AG09309 (cell line): ENCODE data around the gene SMTNL2.

Experiments
- DNase-seq: peaks from one replicate; pipeline ENCODE4 v3.0.0-alpha.2; 2010; ENCODE audit warnings: low read depth
- H3K4me3 ChIP-seq: 2 replicates; pipeline ENCODE4 v1.5.1; 2011; ENCODE audit warnings: mild to moderate bottlenecking, low read depth, low read length, moderate library complexity; ENCODE audit not compliant: control insufficient read depth
- TF ChIP-seq, protein P1 (sequence below): IDR thresholded peaks from 2 replicates; pipeline ENCODE4 v1.5.1; 2011; ENCODE audit warnings: mild to moderate bottlenecking, low read depth, low read length, inconsistent platforms; ENCODE audit not compliant: insufficient read depth, control insufficient read depth; ENCODE audit errors: missing control alignments

SMTNL2 gene

DNA sequence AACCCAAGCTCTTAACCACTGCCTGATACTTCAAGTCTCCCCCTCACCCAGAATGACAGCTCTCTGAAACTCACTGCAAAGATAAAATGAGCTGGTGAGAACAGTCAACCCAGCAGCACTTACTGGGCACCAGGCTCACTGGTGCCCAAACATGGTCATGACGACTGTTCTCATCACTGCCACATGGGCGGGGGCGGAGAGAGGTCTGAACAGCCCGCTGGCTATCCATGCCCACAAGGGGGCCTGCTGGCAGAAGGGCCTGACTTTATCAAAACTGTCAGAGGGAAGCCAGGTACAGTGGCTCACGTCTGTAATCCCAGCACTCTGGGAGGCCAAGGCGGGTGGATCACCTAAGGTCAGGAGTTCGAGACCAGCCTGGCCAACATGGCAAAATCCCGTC lies 33.2 kb upstream of the SMTNL2 start:
- H3K4me3 ChIP-seq, result no peak overlapping the region
- TF ChIP-seq, protein P1, sequence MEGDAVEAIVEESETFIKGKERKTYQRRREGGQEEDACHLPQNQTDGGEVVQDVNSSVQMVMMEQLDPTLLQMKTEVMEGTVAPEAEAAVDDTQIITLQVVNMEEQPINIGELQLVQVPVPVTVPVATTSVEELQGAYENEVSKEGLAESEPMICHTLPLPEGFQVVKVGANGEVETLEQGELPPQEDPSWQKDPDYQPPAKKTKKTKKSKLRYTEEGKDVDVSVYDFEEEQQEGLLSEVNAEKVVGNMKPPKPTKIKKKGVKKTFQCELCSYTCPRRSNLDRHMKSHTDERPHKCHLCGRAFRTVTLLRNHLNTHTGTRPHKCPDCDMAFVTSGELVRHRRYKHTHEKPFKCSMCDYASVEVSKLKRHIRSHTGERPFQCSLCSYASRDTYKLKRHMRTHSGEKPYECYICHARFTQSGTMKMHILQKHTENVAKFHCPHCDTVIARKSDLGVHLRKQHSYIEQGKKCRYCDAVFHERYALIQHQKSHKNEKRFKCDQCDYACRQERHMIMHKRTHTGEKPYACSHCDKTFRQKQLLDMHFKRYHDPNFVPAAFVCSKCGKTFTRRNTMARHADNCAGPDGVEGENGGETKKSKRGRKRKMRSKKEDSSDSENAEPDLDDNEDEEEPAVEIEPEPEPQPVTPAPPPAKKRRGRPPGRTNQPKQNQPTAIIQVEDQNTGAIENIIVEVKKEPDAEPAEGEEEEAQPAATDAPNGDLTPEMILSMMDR, result peak; percentile 4
- DNase-seq, result no peak

DNA sequence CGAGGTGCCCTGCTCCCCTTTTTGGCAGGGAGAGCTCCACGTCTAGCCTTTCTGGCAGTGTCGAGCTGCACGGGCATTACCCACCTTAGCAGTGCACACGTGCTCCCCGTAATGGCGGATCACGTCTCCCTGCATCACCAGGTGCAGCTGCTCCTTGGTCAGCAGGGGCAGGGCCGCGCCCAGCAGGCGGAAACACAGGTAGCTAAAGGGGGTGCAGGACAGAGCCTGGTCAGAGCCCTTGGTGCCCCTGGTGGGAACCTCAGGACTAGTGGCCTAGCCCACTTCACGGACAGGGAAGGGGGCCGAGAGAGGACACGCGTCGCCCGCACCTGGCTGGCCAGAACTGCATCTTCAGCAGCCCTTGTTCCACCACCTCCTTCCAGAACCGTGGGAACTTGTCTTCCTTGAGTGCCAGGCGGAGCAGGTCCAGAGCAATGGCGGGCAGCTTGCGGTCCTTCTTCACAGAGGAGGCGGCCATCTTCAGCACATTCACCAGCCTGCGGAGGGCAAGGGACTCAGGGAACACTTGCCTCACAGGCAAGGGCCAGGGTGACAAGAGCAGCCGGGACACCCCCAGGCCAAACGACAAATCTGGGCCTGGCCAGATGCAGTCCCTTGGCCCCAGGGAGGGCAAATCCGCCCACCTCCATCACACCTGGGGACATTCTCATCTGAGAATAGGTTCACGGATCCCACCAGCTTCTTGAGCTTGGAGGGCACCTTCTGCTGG lies 32.4 kb upstream of the SMTNL2 start:
- DNase-seq, result no peak
- no peak overlapping the region for H3K4me3 ChIP-seq
- TF ChIP-seq, protein P1, result no peak

DNA sequence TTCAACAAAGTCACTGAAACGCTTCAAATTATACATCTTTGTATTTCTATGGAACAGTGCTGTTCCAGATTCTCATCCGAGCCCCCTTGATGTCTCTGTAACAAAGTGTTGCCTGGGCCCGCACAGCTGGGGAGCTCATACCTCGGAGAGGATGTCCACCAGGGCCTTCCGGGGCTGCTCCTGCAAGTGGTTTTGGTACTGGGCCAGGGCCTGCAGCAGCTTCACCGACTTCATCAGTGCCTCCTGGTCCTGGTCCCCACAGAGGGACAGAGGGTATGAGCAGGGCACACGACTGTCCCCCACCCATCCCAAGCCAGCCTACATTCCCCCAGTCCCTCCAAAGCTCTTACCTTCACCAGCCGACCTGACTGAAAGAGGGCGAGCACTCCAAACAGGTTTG lies 30.7 kb upstream of the SMTNL2 start:
- H3K4me3 ChIP-seq, result peak overlapping the region; percentile 93
- TF ChIP-seq, protein P1, result no peak
- no peak for DNase-seq

DNA sequence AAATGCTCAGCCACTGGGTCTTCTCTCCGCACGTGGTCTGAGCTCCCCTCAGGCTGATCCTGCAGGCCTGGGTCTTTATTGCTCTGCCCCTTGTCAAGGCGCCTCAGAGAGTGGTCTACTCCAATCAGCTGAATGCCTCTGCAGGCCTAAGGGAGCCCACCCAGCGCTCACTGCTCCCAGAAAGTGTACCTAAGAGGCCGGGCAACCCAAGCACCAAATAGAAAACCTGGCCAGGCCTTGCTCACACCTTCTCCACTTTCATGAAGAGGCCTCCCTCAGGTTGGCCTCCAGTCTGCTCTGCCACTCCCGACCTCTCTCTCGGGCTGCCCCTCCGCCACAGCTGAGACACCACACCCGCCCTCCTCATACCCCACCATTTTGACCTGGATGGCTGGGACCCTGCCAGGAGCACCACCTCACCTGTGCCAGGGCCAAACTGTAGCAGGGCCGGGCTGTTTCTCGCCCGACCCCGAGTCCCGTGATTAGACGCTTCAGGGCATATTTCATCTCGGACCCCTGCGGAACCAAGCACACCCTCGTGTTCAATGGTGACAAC lies 29.8 kb upstream of the SMTNL2 start:
- peak overlapping the region; percentile 93 for H3K4me3 ChIP-seq
- TF ChIP-seq, protein P1, result no peak
- no peak for DNase-seq

DNA sequence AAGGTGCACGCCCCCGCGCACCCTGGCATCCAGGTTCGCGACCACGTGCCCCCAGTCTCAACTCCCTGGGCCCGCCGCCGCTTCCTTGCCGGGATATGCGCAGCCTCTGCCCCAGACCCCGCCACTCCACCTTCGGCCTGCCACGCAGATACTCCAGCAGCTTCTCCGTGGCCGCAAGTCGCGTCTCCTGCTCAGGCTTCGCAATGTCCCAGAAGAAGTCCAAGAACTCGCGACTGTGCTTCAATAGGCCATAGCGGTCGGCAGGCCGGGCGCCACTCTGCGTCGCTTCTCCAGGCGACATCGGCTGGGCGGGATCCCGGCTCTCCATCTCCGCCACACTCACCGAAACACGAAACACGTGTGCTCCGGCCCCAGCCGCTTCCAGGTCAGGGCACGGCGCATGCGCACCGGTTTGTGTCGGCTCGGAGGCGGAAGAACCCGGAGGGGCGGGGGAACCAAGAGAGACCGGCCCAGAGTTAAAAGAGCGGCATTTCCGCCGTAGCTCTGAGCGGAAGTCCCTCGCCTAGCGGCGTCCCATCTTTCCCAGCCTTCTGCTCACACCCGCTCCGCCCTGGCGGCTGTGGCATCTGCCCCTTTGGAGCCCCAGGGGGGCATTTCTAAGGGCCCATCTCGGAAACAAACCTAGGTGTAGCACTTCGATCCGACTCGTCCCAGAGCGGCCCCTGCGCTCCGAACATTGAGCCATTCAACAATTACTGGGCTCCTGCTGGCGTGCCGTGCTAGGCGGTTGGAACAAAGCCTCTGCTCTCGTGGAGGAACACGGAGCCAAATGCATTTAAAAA lies 29.1 kb upstream of the SMTNL2 start, which contains the start of gene MYBBP1A:
TSS of gene MYBBP1A (minus strand) at position 388 of the 803 bp plus-strand sequence. CDS start at position 328, 60 bp downstream.
- TF ChIP-seq, protein P1, result peak; percentile 42
- peak; percentile 60 for DNase-seq
- H3K4me3 ChIP-seq, result peak within 1 kb of the TSS; percentile 93

DNA sequence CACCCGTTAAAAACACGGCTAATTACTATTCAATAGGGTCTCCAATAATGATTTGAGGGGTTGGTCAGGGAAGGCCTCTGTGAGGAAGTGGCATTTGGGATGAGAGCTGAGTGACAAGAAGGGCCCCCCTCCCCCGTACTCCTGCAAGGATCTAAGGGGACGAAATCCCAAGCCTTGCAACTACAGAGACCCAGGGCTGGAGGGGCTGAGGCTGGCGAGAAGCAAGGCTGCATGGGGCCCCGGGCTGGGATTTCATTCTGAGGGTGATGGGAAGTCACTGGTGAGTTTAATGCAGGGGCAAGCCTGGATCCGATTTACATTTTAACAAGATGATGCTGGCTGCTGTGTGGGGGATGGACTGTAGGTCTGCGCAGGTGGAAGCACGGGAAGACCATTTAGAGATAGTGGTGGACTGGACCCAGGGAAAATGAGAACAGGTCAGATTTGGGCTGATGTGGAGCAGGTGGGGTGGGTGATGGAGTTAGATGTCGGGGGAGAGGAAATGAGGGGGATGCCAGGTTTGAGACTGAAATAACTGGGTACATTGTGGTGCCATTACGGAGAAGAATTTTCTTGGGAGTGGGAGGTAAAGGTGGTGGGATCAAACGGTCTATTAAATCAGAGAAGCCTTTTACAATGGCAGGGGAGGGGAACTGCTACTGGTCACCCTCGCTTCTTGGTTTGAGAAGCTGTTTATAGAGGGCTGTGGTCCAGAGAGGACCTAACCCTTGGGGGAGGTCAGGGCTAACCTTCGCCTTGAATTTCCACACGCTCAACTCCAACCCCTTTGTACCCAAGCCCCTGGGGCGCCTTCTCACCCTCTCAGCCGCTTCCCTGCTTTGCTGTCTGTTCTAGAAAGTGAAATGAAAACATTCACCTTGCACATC lies 28.2 kb upstream of the SMTNL2 start:
- TF ChIP-seq, protein P1, result no peak
- no peak for DNase-seq
- peak overlapping the region; percentile 93 for H3K4me3 ChIP-seq
